AG08395 (cell line): ENCODE data around the gene ELL2.
A peak's percentile ranks its signal among the peaks of the same experiment; 100 is the strongest.

Experiments
- DNase-seq: peaks from one replicate; pipeline ENCODE4 v3.0.0; 2012; ENCODE audit warnings: mixed read lengths, low spot score

The ELL2 gene

GRCh38 chr5:95961617-95962474, at the start of gene ELL2:
Gene ELL2 (minus strand): TSS chr5:95961851. CDS start chr5:95961721, 130 bp downstream.
- DNase-seq: peak; percentile 96

DNA sequence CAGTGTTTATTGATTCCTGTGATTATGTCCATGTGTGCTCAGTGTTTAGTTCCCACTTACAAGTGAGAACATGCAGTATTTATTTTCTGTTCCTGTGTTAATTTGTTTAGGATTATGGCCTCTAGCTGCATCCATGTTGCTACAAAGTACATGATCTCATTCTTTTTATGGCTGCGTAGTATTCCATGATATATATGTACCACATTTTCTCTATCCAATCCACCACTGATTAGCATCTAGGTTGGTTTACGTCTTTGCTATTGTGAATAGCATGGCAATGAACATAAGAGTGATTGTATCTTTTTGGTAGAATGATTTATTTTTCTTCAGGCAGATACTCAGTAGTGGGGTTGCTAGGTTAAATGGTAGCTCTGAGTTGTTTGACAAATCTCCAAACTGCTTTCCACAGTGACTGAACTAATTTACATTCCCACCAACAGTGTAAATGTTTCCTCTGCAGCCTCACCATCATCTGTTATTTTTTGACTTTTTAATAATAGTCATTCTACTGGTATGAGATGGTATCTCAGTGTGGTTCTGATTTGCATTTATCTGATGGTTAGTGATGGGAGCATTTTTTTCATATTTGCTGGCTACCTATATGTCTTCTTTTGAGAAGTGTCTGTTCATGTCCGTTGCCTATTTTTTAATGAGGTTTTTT, 47.5 kb upstream of the ELL2 start:
- no peak for DNase-seq

GRCh38 chr5:96008487-96008886, 46.8 kb upstream of the ELL2 start:
- no peak for DNase-seq

DNA sequence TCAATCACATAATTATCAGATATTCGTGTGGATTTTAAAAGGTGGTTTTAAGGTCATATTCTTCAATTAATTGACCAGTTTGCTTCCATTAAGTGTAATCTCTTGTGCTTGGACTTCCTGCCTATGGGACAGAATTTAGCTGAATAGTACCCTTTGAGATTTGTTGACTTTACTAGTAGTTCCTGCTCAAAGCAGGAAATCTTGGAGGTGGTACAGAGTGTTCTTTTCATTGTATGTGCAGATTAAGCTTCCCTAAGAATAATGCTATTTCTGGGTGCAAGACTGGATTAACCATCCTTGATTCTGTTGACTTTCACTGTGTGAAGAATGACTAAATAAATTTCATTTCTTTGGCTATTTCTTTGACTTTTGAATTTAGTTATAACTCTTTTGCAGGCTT, 45.4 kb upstream of the ELL2 start:
- DNase-seq: no peak

- DNase-seq: no peak
Observed at GRCh38 chr5:96006291-96006690, 44.6 kb upstream of the ELL2 start.

GRCh38 chr5:96004754-96005153, 43.1 kb upstream of the ELL2 start:
- DNase-seq: peak; percentile 10

- DNase-seq: no peak
Observed at GRCh38 chr5:96004087-96004486, 42.4 kb upstream of the ELL2 start.

DNA sequence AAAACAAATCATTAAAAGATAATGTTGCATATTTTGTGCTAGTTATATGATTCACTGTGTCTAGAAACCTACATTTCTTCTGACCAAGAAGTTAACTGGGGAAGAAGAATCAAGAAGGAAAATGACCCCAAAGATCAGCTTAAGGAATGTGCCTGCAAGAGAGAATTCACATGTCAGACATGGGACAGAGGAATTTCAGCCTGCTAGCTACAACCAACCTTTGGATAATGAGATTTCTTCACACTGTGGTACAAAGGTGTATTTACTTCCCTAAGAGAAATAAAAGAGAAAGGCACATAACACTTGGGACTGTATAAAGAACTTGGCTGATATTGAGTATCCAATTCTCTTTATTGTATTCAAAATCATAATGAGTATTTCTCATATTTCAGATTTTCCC, 39.6 kb upstream of the ELL2 start:
- DNase-seq: no peak

DNA sequence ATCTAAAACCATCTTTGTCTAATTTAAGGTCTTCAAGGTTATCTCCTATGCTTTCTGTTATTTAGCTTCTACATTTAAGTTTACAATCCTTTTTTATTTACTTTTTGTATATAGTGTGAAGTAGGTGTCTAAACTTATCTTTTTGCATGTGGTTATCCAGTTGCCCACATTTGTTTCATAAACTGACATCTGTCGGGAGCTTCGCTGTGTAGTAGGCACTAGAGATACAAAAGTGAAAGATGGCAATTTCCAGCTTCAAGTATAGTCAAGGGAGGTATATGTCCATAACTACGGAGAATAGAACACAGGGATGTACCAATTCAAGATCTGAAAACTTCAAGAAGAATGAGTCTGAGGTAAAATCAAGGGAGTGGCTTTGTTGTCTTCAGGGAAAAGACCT, 38.7 kb upstream of the ELL2 start:
- DNase-seq: no peak

DNA sequence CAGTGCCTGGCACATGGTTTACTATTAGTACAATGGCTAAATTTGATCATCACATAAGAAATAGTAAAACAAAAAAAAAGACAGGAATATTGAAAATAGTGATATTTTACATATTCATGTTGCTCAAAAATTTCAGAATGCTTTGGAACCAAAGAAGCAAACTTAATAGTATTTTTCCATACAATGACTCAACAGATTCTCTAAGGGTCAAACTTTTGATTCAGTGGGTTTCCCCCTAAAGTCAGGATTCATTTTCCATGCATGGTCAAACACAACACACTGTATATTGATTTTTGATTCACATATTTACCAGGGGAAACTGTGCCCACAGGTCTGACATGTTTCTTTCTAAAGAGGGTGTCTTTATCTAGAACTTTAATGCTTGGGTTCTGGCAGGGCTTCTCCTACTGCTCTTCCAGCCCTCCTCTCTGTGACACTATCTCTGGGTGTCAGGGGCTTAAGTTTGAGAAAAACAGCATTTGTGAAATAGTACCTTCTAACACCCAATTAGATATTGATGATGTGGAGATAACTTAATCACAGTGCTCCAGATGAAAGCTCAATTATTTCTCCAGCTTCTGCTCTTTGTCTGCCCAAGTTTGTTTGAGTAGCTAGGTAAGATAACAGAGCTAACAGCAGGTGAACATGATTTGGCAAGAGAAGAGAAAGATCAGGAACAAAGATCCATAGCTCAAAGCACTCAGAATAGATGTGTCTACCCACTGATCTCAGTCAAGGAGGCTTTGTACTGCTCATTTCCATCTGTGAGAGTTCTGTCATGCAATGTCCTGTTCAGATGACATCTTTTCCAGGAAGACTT, 35.5 kb upstream of the ELL2 start:
- DNase-seq: no peak

GRCh38 chr5:95995962-95996489, 34.4 kb upstream of the ELL2 start:
- DNase-seq: no peak

- DNase-seq: no peak
Observed at GRCh38 chr5:95993776-95994175, 32.1 kb upstream of the ELL2 start.

DNA sequence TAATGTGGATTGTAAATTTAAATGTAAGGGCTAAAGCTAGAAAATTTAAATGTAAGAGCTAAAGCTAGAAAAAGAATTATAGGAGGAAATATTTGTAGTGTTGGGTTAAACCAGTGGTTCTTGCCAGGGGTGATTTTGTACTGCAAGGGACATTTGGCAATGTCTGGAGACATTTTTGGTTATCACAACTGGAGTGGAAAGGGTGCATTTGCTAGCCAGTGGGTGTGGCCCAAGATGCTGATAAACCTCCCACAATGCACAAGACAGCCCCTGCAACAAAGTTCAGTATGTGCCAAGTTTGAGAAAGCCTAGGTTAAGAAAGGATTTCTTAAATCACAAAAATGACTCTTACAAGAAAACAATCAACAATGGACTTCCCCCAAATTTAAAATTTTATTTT, 31.6 kb upstream of the ELL2 start:
- DNase-seq: no peak

DNA sequence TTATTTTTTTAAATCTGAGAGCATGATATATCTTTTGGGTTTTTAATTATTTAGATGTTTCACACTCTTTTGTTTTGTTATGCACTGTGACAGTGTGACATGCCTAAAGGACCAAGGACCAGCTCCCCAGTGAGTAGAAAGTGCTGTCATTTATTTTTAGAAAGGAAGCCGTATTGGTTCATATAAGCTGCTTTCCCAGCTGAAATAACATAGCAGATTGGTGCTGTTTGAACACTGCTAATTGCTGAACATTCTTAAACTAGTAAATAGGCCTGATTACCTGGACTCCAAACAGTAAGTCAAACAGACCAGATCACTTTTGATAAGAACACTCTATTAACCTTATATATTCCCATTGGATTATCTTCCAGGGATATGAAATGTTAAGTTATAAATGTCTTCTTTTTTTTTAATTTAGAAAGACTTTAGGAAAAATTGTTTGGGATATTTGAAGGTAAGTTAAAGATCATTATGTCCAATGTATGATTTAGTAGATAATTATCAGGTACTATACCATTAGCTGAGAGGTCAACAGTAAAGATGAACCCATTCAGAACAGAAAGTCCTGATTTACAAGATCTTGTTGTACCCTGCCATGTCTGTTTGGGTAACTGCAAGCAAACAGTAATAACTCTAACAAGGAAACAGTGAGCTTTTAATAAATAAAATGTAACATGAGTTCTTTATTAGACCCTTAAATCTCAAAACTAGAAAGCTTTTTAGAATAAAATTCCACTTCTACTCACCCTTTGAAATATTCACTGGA, 27.8 kb upstream of the ELL2 start:
- DNase-seq: no peak

GRCh38 chr5:95988877-95989276, 27.2 kb upstream of the ELL2 start:
- DNase-seq: no peak

DNA sequence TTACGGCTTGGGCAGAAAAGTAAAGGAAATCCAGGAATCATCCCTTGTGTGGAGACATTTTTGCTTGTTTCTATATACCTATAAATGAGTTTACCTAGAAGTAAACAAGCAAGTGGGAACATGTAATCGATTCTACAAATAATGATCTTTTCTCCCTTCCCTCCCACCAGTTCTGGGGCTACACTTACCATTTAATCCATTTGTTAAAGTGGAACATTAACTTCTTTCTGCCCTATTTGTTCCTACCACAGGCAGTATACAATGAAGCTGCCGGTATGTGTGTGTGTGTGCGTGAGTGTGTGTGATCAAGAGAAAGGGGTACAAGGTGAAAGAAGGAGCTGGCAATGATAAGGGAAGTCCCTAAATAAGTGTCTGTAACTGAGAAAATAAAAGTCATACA, 26.4 kb upstream of the ELL2 start:
- no peak for DNase-seq

GRCh38 chr5:95986937-95987520, 25.4 kb upstream of the ELL2 start:
- no peak for DNase-seq

GRCh38 chr5:95986001-95986400, 24.4 kb upstream of the ELL2 start:
- peak; percentile 12 for DNase-seq

- DNase-seq: no peak
Observed at GRCh38 chr5:95985249-95985648, 23.6 kb upstream of the ELL2 start.

- peak; percentile 47 for DNase-seq
Observed at GRCh38 chr5:95984287-95984938, 22.8 kb upstream of the ELL2 start.

DNA sequence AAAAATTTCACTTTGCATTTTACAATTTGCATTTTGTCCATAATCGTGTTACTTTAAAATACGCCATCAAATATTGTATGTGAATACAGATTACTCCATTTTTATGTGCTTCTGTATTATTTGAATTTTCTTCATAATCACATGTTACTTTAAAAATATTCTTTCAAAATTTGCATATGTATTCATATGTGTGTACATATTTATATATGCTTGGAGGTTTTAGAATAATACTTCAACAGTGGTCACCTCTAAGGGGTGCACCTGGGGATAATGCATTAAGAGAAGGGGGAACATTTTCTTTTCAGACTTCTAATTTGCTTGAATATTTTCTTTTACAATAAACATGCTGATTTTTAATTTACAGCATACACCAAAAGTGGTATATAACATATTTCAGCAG, 21.9 kb upstream of the ELL2 start:
- DNase-seq: no peak
